RWPE1 (cell line): ENCODE measurements around the gene IGF1R.

ENCODE experiments used
- CTCF ChIA-PET: fragments of 350-600 bp; sonication (Branson Sonifier 250); formaldehyde crosslinking; extraction: SDS; loops from one replicate; lab custom pipeline; 2021; lab: Yijun Ruan, JAX
- POLR2A ChIA-PET: fragments of 400-600 bp; formaldehyde crosslinking; extraction: SDS; loops from one replicate; lab custom pipeline; 2020; ENCODE audit warnings: antibody characterized with exemption; ENCODE audit not compliant: low non-redundant PET; lab: Yijun Ruan, JAX
- DNase-seq: peaks from one replicate; pipeline ENCODE4 v3.0.0; 2012; ENCODE audit warnings: low spot score
- H3K27ac ChIP-seq: fragments of 450-650 bp; 2 replicates; pipeline ENCODE4 v1.5.1; 2017
- CTCF ChIP-seq: fragments of 450-650 bp; conservative IDR thresholded peaks from 2 replicates; pipeline ENCODE4 v1.5.1; 2017; ENCODE audit warnings: low read depth, mild to moderate bottlenecking

The IGF1R gene

GRCh38 chr15:98804057-98804380 is 155.7 kb downstream of the IGF1R start:
- no peak for DNase-seq
- H3K27ac ChIP-seq, result no peak overlapping the region
- ChIA-PET CTCF (no interaction called here), POLR2A (no interaction called here)
- no peak for TF ChIP-seq CTCF

GRCh38 chr15:98805434-98806274 is 157.3 kb downstream of the IGF1R start:
- POLR2A ChIA-PET, result no interaction called here
- TF ChIP-seq CTCF, result no peak
- H3K27ac ChIP-seq, result no peak overlapping the region
- DNase-seq, result no peak
- CTCF ChIA-PET, result interaction anchor here (0.6 kb wide), 1 partner anchor 108 kb away, joined by 4 read pairs; no protein-coding TSS in a partner anchor

DNA sequence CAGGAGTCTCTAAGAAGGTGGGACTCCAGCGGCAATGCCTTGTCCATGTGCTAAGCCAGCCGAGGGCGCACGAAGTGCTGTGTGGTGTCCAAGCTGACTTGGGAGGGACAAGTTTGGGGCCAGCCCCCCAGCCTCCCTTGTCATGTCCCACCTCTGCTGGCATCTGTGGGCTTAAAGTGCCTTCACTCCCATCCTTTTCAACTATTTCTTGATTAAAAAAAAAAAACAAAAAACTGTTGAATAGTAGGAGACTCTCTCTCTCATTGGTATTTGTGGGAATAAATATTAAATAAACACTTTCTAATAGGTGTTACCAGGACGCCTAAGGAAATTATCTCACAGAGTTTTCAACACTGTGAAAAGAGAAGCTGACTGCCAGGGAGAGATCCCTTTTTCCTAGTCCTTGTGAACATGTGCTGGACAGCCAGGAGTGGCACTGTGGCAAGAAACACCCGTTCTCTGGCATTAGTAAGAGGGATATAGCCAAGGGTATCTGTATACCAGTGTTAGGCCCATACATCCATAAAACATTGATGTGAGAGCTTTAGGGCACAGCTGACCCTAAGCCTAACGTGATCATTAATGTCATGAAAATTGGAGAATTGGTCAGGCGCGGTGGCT is 158.0 kb downstream of the IGF1R start:
- POLR2A ChIA-PET, result no interaction called here
- no peak overlapping the region for H3K27ac ChIP-seq
- DNase-seq, result no peak
- TF ChIP-seq CTCF, result no peak
- CTCF ChIA-PET, result interaction anchor here (0.6 kb wide), 1 partner anchor 108 kb away, joined by 4 read pairs; no protein-coding TSS in a partner anchor

DNA sequence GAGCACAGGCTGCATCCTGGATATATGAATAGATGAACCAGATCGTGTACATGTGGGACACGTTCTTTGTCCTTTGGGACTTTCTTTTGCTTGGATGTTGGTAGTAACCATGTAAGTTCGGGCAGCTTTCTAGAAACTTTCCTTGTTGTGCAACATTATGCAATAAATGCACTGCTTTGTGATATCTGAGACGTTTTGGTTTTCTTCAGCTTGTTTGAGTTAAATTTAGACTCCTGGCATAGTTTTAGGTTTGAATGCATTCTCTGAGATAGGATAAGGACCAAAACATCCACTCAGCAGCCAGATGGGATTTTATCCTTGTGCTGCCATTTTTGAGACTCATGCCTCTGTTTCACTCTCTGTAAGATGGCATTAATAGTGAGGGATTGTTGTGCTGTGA is 158.9 kb downstream of the IGF1R start:
- no peak for DNase-seq
- H3K27ac ChIP-seq, result no peak overlapping the region
- ChIA-PET CTCF (no interaction called here), POLR2A (no interaction called here)
- TF ChIP-seq CTCF, result no peak

GRCh38 chr15:98809273-98809672 is 160.9 kb downstream of the IGF1R start:
- no peak for DNase-seq
- POLR2A ChIA-PET, result no interaction called here
- no peak for TF ChIP-seq CTCF
- CTCF ChIA-PET, result interaction anchor here (0.6 kb wide), 2 partner anchors 159 to 250 kb away, joined by 3 to 5 read pairs; no protein-coding TSS in a partner anchor
- H3K27ac ChIP-seq, result no peak overlapping the region

DNA sequence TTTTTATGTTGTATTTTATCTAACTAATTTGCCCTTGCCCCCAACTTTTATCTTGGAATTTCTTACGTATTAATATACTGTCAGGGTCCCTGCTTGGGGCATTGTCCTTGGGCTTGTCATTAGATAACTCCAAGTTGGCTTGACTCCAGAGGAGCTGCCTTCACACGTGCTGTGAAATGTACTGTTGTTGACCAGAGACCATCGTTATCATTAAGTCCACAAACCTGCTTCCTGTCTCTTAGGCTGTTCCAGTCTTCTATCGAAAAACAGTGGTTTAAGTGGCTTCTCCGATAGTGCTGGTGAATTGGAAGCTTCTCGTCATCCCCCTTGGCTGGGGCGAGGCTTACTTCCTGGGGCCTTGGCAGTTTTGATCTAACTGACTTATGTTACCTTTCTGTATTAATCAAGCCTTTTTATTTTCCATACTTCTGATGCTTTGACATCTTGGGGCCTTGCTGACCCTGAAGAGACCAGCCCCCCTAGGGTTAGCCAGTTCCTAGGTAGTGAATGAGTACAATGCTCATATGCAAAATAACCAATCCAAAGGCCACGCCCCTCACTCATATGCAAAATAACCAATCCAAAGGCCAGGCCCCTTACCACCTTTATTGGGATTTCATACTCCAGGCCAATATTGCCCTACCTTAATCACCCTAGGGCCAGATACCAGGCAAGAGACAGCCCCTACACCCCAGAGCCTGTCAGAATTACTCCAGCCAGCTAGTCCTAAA is 164.5 kb downstream of the IGF1R start:
- no peak for TF ChIP-seq CTCF
- POLR2A ChIA-PET, result no interaction called here
- CTCF ChIA-PET, result no interaction called here
- H3K27ac ChIP-seq, result no peak overlapping the region
- no peak for DNase-seq
